Measurements from ENCODE around the gene IQCH.

GRCh38 chr15:67384761-67385160 lies 130.2 kb downstream of the IQCH start:
- no peak for TF ChIP-seq CTCF (IDR thresholded peaks at IDR 0.05)
- no peak for TF ChIP-seq POLR2AphosphoS5 (IDR thresholded peaks at IDR 0.05)
